Measurements from ENCODE around the gene TMEM170B.

The TMEM170B gene

GRCh38 chr6:11592294-11592906 lies 54.9 kb downstream of the TMEM170B start:
- Histone ChIP-seq H3K9ac (ENCODE audit: low read length) (no peak overlapping the region), H3K4me2 (ENCODE audit: low read length) (no peak overlapping the region), H3K27ac (ENCODE audit: low read length) (no peak overlapping the region), H3K9me3 (ENCODE audit: insufficient read depth, low read length) (no peaks in the 10 kb centered on the region), H3K79me2 (ENCODE audit: low read length) (no peaks in the 10 kb centered on the region), H2AFZ (ENCODE audit: low read depth, low read length) (no peak overlapping the region), H3K4me1 (ENCODE audit: low read length) (no peaks in the 10 kb centered on the region), H3K27me3 (ENCODE audit: low read depth, low read length) (no peaks in the 10 kb centered on the region), H3K36me3 (replicated peaks; ENCODE audit: low read depth, low read length) (no peaks in the 10 kb centered on the region), H4K20me1 (ENCODE audit: insufficient read depth, low read length) (no peaks in the 10 kb centered on the region), H3K4me3 (ENCODE audit: low read length) (no peak overlapping the region)
- no peak for TF ChIP-seq EZH2phosphoT487 (IDR thresholded peaks at IDR 0.05; ENCODE audit: low read depth)

GRCh38 chr6:11593096-11593495 lies 55.5 kb downstream of the TMEM170B start:
- Histone ChIP-seq H3K27me3 (ENCODE audit: low read depth, low read length) (no peaks in the 10 kb centered on the region), H3K79me2 (ENCODE audit: low read length) (no peaks in the 10 kb centered on the region), H3K36me3 (replicated peaks; ENCODE audit: low read depth, low read length) (no peaks in the 10 kb centered on the region), H3K4me1 (ENCODE audit: low read length) (no peaks in the 10 kb centered on the region), H3K9ac (ENCODE audit: low read length) (no peak overlapping the region), H3K9me3 (ENCODE audit: insufficient read depth, low read length) (no peaks in the 10 kb centered on the region), H3K4me2 (ENCODE audit: low read length) (no peak overlapping the region), H3K27ac (ENCODE audit: low read length) (no peak overlapping the region), H4K20me1 (ENCODE audit: insufficient read depth, low read length) (no peaks in the 10 kb centered on the region), H2AFZ (ENCODE audit: low read depth, low read length) (no peak overlapping the region), H3K4me3 (ENCODE audit: low read length) (no peak overlapping the region)
- no peak for TF ChIP-seq CTCF (IDR thresholded peaks at IDR 0.05; ENCODE audit: low read depth, low read length)

- Histone ChIP-seq H3K9me3 (ENCODE audit: insufficient read depth, low read length) (no peaks in the 10 kb centered on the region), H2AFZ (ENCODE audit: low read depth, low read length) (no peak overlapping the region), H3K4me3 (ENCODE audit: low read length) (no peak overlapping the region), H3K27me3 (ENCODE audit: low read depth, low read length) (no peaks in the 10 kb centered on the region), H4K20me1 (ENCODE audit: insufficient read depth, low read length) (no peaks in the 10 kb centered on the region), H3K79me2 (ENCODE audit: low read length) (no peaks in the 10 kb centered on the region), H3K27ac (ENCODE audit: low read length) (no peak overlapping the region), H3K4me2 (ENCODE audit: low read length) (no peak overlapping the region), H3K4me1 (ENCODE audit: low read length) (no peaks in the 10 kb centered on the region), H3K9ac (ENCODE audit: low read length) (no peak overlapping the region), H3K36me3 (replicated peaks; ENCODE audit: low read depth, low read length) (no peaks in the 10 kb centered on the region)
- TF ChIP-seq EZH2phosphoT487 (IDR thresholded peaks at IDR 0.05; ENCODE audit: low read depth) (no peak), CTCF (IDR thresholded peaks at IDR 0.05; ENCODE audit: low read depth, low read length) (no peak)
These were observed 58.4 kb downstream of the TMEM170B start for GRCh38 chr6:11595903-11596302.

GRCh38 chr6:11596640-11597237 lies 59.2 kb downstream of the TMEM170B start:
- H3K27me3 ChIP-seq (ENCODE audit: low read depth, low read length), result peaks cover under 1% of the 10 kb centered on the region; the same call in 1 of the 2 replicates
- H3K36me3 ChIP-seq (replicated peaks; ENCODE audit: low read depth, low read length), result no peaks in the 10 kb centered on the region
- H3K27ac ChIP-seq (ENCODE audit: low read length), result no peak overlapping the region

More at GRCh38 chr6:11596640-11597237, 59.2 kb downstream of the TMEM170B start:
- no peaks in the 10 kb centered on the region for H3K79me2 ChIP-seq (ENCODE audit: low read length)
- no peak overlapping the region for H2AFZ ChIP-seq (ENCODE audit: low read depth, low read length)
- no peaks in the 10 kb centered on the region for H4K20me1 ChIP-seq (ENCODE audit: insufficient read depth, low read length)
- H3K4me2 ChIP-seq (ENCODE audit: low read length), result no peak overlapping the region
- no peak overlapping the region for H3K9ac ChIP-seq (ENCODE audit: low read length)
- H3K4me3 ChIP-seq (ENCODE audit: low read length), result no peak overlapping the region
- TF ChIP-seq CTCF (IDR thresholded peaks at IDR 0.05; ENCODE audit: low read depth, low read length) (no peak), EZH2phosphoT487 (IDR thresholded peaks at IDR 0.05; ENCODE audit: low read depth) (no peak)
- no peaks in the 10 kb centered on the region for H3K4me1 ChIP-seq (ENCODE audit: low read length)
- no peaks in the 10 kb centered on the region for H3K9me3 ChIP-seq (ENCODE audit: insufficient read depth, low read length)

Measured in OCI-LY3 (cell line).